Choroid plexus epithelial cell (primary cell): ENCODE results near the gene PTBP1.
A peak's percentile ranks its signal among the peaks of the same experiment; 100 is the strongest.

Experiments
- DNase-seq: peaks from one replicate; pipeline ENCODE4 v3.0.0-alpha.2; 2010; ENCODE audit warnings: low read depth
- H3K4me3 ChIP-seq: 2 replicates; pipeline ENCODE4 v1.5.1; 2011; ENCODE audit warnings: low read depth, mild to moderate bottlenecking, control low read depth, low read length, moderate library complexity
- CTCF ChIP-seq: conservative IDR thresholded peaks from 2 replicates; pipeline ENCODE4 v1.5.1; 2011; ENCODE audit warnings: low read depth, mild to moderate bottlenecking, control low read depth, inconsistent platforms, low read length, moderate library complexity

Gene PTBP1

DNA sequence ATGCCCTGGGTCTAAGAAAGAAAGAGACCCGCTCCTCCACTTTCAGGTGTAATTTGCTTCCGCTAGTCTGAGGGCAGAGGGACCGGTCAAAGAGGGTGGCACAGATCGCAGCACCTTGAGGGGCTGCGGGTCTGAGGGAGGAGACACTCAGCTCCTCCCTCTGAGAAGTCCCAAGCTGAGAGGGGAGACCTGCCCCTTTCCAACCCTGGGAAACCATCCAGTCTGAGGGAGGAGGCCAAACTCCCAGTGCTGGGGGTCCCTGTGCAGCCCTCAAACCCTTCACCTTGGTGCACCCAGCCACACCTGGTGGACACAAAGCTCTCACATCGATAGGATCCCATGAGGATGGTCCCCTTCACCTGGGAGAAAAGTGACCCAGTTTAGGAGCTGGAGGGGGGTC, 33.4 kb upstream of the PTBP1 start:
- TF ChIP-seq CTCF: no peak
- no peak for DNase-seq
- no peak overlapping the region for H3K4me3 ChIP-seq

- TF ChIP-seq CTCF: no peak
- DNase-seq: no peak
- H3K4me3 ChIP-seq: no peak overlapping the region
These were observed 33.0 kb upstream of the PTBP1 start for GRCh38 chr19:764301-764700.

DNA sequence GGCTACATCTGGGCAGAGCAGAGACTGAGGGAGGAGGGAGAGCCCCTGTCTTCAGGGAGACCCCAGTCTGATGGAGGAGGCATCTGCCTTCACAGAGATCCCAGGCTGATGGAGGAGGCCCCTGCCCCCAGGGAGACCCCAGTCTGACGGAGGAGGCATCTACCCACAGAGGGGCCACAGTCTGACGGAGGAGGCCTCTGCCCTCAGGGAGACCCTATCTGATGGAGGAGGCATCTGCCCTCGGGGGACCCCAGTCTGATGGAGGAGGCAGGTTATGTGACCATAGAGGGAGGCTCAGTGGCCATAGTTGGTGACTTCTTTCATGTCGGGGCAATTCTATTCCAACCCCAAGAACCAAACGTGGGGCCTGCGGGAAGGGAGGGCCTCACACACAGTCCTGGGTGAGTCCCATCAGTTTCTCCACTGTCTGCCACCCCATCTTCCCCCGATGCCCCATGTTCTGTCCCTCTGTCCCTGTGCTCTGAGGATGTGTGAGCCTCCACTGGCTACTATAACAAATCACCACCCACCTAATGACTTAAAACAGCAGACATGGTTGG, 32.0 kb upstream of the PTBP1 start:
- no peak for TF ChIP-seq CTCF

DNA sequence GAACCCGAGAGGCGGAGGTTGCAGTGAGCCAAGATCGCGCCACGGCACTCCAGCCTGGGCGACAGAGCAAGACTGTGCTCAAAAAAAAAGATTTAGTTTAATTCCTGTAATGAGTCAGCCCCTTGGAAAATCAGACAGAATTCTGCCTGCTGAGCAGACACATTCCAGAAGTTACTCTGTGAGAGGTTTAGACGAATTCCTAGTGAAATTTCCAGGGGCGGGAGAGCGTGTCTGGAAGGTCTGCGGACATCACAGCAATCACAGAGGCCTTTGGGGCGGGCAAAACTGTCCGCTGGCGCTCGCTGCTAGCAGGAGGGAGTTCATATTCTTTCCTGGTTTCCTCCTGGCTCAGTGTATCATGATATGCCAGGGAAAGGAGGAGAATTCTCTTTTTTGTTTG, 28.8 kb upstream of the PTBP1 start:
- TF ChIP-seq CTCF: no peak

More for the DNA sequence above, 32.0 kb upstream of the PTBP1 start:
- DNase-seq: no peak
- no peak overlapping the region for H3K4me3 ChIP-seq

DNA sequence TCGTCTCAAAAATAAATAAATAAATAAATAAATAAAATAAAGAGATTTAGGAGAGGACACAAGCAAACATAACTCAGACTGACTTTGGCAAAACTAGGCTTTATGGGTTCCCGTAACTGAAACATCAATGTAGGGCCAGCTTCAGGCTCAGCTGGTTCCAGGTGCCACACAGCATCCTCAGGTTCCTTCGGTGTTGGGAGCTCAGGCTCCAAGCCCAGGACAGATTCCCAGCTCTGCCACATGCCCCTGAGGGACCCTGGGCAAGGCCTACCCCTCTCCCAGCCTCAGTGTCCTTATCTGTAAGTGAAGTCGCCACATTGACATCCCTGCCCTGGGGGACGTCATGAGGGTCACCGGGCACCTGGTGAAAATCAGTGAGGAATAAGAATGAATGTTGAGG, 27.6 kb upstream of the PTBP1 start:
- H3K4me3 ChIP-seq: no peak overlapping the region
- no peak for TF ChIP-seq CTCF
- DNase-seq: no peak

More for the DNA sequence above, 28.8 kb upstream of the PTBP1 start:
- DNase-seq: peak; percentile 85
- H3K4me3 ChIP-seq: no peak overlapping the region

GRCh38 chr19:771332-771785, 25.9 kb upstream of the PTBP1 start:
- peak; percentile 69 for DNase-seq
- peak; percentile 78 for TF ChIP-seq CTCF
- H3K4me3 ChIP-seq: no peak overlapping the region

DNA sequence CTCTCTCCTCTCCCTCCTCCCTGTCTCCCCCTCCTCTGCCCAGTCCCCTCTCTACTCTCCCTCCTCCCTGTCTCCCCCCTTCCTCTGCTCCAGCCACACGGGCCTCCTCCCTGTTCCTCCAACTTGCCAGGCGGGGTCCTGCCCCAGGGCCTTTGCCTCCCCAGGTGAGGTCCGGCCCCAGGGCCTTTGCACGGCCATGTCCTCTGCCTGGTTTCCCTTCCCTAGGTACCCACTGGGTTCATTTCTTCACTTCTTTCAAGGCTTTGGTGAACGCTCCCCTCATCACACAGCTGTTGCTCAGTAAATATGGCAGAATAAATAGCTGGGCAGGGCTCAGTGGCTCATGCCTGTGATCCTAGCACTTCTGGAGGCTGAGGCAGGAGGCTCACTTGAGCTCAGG, 25.2 kb upstream of the PTBP1 start:
- no peak for DNase-seq
- H3K4me3 ChIP-seq: no peak overlapping the region
- TF ChIP-seq CTCF: no peak
